T-helper 9 cell (primary cell): ENCODE results near the gene TMEM221.
A peak's percentile ranks its signal among the peaks of the same experiment; 100 is the strongest.

Experiments
- DNase-seq: peaks from one replicate; pipeline ENCODE4 v3.0.0-alpha.2; 2020

Gene TMEM221

GRCh38 chr19:17404621-17405249 is 43.7 kb downstream of the TMEM221 start:
- DNase-seq: no peak

- no peak for DNase-seq
These were observed 44.5 kb downstream of the TMEM221 start for GRCh38 chr19:17404015-17404414.

GRCh38 chr19:17402982-17403855 is 45.2 kb downstream of the TMEM221 start:
- DNase-seq: peak; percentile 59

GRCh38 chr19:17401628-17402027 is 46.8 kb downstream of the TMEM221 start:
- no peak for DNase-seq

- DNase-seq: no peak
These were observed 49.5 kb downstream of the TMEM221 start for GRCh38 chr19:17398902-17399527.

- DNase-seq: peak; percentile 53
These were observed 53.5 kb downstream of the TMEM221 start for GRCh38 chr19:17394891-17395415.

GRCh38 chr19:17393914-17394313 is 54.6 kb downstream of the TMEM221 start, which contains the start of gene CCDC194:
Gene CCDC194 (minus strand): TSS chr19:17394196. CDS start chr19:17394158, 38 bp downstream.
- DNase-seq: no peak

GRCh38 chr19:17393002-17393401 is 55.5 kb downstream of the TMEM221 start:
- no peak for DNase-seq

- no peak for DNase-seq
These were observed 56.9 kb downstream of the TMEM221 start for GRCh38 chr19:17391371-17392151.

- DNase-seq: peak; percentile 84
These were observed 57.6 kb downstream of the TMEM221 start for GRCh38 chr19:17390665-17391370.

- DNase-seq: no peak
These were observed 58.4 kb downstream of the TMEM221 start for GRCh38 chr19:17389957-17390664.

GRCh38 chr19:17389288-17389687 is 59.2 kb downstream of the TMEM221 start:
- no peak for DNase-seq

GRCh38 chr19:17385878-17386611 is 62.4 kb downstream of the TMEM221 start:
- DNase-seq: peak; percentile 57
